OCI-LY1 (cell line): ENCODE measurements around the gene CCM2.

Source experiments
- CTCF ChIP-seq: fragments of 200-600 bp; sonication (generic), shearing (Covaris generic); IDR thresholded peaks from 2 replicates; pipeline ENCODE4 v1.5.1; 2017; ENCODE audit warnings: mild to moderate bottlenecking, antibody characterized with exemption, low read length, moderate library complexity, mixed read lengths
- EZH2 ChIP-seq: fragments of 200-600 bp; sonication (generic), shearing (Covaris generic); IDR thresholded peaks from 2 replicates; pipeline ENCODE4 v1.8.0; 2017; ENCODE audit warnings: borderline replicate concordance, mixed run types, mild to moderate bottlenecking, antibody characterized with exemption, low read length, moderate library complexity, mixed read lengths

GRCh38 chr7:45001826-45002225 is 1.8 kb downstream of the CCM2 start:
- TF ChIP-seq EZH2, result no peak
- TF ChIP-seq CTCF, result no peak
